ENCODE results near the gene HLA-DOB. TPM values are rescaled to one million over a fixed set of nuclear protein-coding genes. Genes with fewer than 3 reads are reported as not detected.
A peak's percentile ranks its signal among the peaks of the same experiment; 100 is the strongest.

The HLA-DOB gene
- total and polyA plus RNA-seq, 10 donors, result 30.7 to 179 (median 48.2) TPM

DNA sequence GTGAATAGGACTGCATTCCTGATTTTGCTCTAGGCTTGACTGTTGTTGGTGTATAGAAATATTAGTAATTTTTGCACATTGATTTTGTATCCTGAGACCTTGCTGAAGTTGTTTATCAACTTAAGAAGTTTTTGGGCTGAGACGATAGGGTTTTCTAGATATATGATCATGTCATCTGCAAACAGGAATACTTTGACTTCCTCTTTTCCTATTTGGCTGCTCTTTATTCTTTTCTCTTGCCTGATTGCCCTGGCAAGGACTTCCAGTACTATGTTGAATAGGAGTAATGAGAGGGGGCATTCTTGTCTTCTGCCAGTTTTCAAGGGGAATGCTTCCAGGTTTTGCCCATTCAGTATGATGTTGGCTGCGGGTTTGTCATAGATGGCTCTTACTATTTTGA lies 13.4 kb downstream of the HLA-DOB start:
- Histone ChIP-seq H3K27me3 (replicated peaks in 1 of 7) (peaks cover 0 to 4% (median 0%) of the 10 kb centered on the region in 7 donors), H3K9me3 (peaks cover 0 to 18% (median 13%) of the 10 kb centered on the region in 8 donors), H3K27ac (no peak overlapping the region), H3K4me1 (no peaks in the 10 kb centered on the region), H3K36me3 (peaks cover 0 to 11% (median 0%) of the 10 kb centered on the region in 6 donors), H3K4me3 (no peak overlapping the region)
- intact Hi-C loops (cut with DNase I; ENCODE audit: low total_unique reads), result no loop called here
- WGBS, 5 donors, result 3 to 59% (median 36%) methylated on average over 2 of the region's 2 CpGs
- no peak for DNase-seq
- no peak for TF ChIP-seq POLR2A (IDR thresholded peaks at IDR 0.05)
- TF ChIP-seq POLR2AphosphoS5 (IDR thresholded peaks at IDR 0.05), result no peak
- TF ChIP-seq, protein P1, sequence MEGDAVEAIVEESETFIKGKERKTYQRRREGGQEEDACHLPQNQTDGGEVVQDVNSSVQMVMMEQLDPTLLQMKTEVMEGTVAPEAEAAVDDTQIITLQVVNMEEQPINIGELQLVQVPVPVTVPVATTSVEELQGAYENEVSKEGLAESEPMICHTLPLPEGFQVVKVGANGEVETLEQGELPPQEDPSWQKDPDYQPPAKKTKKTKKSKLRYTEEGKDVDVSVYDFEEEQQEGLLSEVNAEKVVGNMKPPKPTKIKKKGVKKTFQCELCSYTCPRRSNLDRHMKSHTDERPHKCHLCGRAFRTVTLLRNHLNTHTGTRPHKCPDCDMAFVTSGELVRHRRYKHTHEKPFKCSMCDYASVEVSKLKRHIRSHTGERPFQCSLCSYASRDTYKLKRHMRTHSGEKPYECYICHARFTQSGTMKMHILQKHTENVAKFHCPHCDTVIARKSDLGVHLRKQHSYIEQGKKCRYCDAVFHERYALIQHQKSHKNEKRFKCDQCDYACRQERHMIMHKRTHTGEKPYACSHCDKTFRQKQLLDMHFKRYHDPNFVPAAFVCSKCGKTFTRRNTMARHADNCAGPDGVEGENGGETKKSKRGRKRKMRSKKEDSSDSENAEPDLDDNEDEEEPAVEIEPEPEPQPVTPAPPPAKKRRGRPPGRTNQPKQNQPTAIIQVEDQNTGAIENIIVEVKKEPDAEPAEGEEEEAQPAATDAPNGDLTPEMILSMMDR (IDR thresholded peaks at IDR 0.05 in 8 of 11, conservative IDR thresholded peaks at IDR 0.05 in 3 of 11), result no peak

DNA sequence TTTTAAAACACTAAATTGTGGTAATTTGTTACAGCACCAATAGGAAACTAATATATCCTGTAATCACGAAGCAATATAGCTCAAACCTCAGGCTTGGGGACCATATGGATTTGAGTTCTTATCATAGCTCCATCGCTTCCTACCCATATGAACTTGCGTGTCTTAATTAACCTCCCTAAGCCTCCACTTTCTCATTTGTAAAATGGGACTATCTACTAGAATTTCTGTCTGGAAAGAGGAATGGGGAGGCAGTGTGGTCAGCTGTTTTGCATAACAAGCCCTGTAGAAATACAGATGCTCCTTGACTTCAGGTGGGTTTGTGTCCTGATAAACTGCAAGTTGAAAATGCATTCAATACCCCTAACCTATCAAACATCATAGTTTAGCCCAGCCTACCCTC lies 17.1 kb downstream of the HLA-DOB start:
- H3K4me3 ChIP-seq, result no peak overlapping the region
- H3K9me3 ChIP-seq, result peaks cover 0 to 20% (median 15%) of the 10 kb centered on the region in 8 donors
- 78 to 96% (median 86%) methylated on average over 3 of the region's 3 CpGs for WGBS, 5 donors
- H3K4me1 ChIP-seq, result peaks cover 0 to 30% (median 21%) of the 10 kb centered on the region in 6 donors
- H3K36me3 ChIP-seq, result no peaks in the 10 kb centered on the region
- H3K27me3 ChIP-seq (replicated peaks in 1 of 7), result peaks cover 0 to 3% (median 0%) of the 10 kb centered on the region in 7 donors
- intact Hi-C loops (cut with DNase I; ENCODE audit: low total_unique reads), result no loop called here
- TF ChIP-seq POLR2A (IDR thresholded peaks at IDR 0.05), result no peak
- H3K27ac ChIP-seq, result no peak overlapping the region
- DNase-seq, result no peak

DNA sequence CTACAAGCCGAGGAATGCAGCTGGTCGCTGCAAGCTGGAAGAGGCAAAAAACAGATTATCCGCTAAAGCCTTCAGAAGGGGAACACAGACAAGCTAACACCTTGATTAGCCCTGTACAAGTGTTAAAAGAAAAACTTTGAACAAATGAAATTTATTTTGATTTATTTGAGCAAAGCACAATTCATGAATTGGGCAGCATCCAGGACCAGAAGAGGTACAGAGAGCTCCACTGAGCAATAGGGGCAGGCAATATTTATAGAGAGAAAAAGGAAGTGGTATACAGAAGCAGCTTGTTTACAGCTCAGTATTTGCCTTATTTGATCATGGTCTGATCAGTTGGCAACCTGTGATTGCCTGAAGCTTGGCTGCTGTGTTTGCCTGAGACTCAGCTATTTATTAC lies 17.6 kb downstream of the HLA-DOB start:
- WGBS, 5 donors, result 92 to 96% (median 96%) methylated on average over 3 of the region's 3 CpGs
- H3K36me3 ChIP-seq, result no peaks in the 10 kb centered on the region
- H3K9me3 ChIP-seq, result peaks cover 0 to 20% (median 15%) of the 10 kb centered on the region in 8 donors
- DNase-seq, result no peak
- intact Hi-C loops (cut with DNase I; ENCODE audit: low total_unique reads), result no loop called here
- H3K27me3 ChIP-seq (replicated peaks in 1 of 7), result peaks cover 0 to 3% (median 0%) of the 10 kb centered on the region in 7 donors
- H3K27ac ChIP-seq, result no peak overlapping the region
- TF ChIP-seq, protein P1 (IDR thresholded peaks at IDR 0.05 in 8 of 11, conservative IDR thresholded peaks at IDR 0.05 in 3 of 11), result no peak
- TF ChIP-seq POLR2A (IDR thresholded peaks at IDR 0.05) (no peak), POLR2AphosphoS5 (IDR thresholded peaks at IDR 0.05) (no peak)
- H3K4me1 ChIP-seq, result peaks cover 0 to 35% (median 27%) of the 10 kb centered on the region in 6 donors
- H3K4me3 ChIP-seq, result no peak overlapping the region

DNA sequence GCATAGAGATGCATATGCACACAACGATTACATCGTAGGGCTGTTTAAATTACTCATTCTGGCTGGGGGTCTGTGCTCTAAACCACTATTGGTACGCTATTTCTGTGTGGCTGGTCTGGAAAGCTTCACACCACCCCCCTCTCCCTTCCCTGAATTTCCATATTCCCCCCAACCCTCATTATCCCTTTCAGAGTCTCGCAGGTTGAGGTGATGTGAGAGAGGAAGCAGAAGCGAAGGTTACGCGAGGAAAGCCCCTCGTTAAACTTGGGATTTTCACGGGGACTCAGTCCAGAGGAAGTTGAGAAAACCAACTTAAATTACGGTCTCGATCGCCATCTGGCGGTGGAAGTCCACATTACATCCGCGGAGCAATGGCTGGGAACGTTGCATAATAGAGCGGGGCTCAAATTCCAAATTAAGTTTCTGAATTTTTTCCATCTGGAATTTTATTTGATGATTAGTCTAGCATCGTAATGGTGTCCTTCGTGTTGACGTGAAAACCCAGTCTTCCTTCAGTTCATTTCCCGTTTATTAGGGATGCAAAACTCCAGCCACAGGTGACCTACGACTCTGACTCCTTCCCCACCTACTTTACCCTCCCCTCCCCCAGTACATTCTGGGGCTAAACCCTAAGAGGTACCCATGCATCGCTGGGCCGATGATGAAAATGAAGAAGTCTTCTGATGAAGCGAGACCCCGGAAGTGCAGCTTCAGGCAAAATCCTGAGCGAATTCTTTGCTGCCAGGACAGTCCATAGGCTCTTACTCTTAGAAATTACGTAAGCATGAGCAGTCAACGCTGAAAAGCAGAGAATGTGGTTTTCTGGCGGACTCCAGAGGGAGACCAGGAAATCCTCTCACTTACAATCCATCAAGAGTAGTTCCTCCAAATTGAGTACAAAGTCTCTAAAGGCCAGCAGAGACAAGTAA lies 19.7 kb downstream of the HLA-DOB start:
- H3K27me3 ChIP-seq (replicated peaks in 1 of 7), result peaks cover 0 to 3% (median 0%) of the 10 kb centered on the region in 7 donors
- peak overlapping the region in 6 of 8 donors; percentile 26 to 60 (median 42) for H3K27ac ChIP-seq
- H3K9me3 ChIP-seq, result peaks cover 0 to 20% (median 15%) of the 10 kb centered on the region in 8 donors
- WGBS, 5 donors, result 4 to 5% (median 4%) methylated on average over 30 of the region's 30 CpGs
- intact Hi-C loops (cut with DNase I; ENCODE audit: low total_unique reads), result no loop called here
- H3K4me1 ChIP-seq, result peaks cover 0 to 44% (median 32%) of the 10 kb centered on the region in 6 donors
- H3K4me3 ChIP-seq, result peak overlapping the region in 4 of 8 donors; percentile 6 to 56 (median 11)
- H3K36me3 ChIP-seq, result no peaks in the 10 kb centered on the region
- DNase-seq, result peak; percentile 89
- TF ChIP-seq, protein P1 (IDR thresholded peaks at IDR 0.05 in 8 of 11, conservative IDR thresholded peaks at IDR 0.05 in 3 of 11), result peak; percentile 83 to 99 (median 96)
- TF ChIP-seq POLR2A (IDR thresholded peaks at IDR 0.05) (no peak), POLR2AphosphoS5 (IDR thresholded peaks at IDR 0.05) (peak in 1 of 3 donors; percentile 16)

All from spleen (tissue), 11 donors.